ENCODE results near the gene MDFI.

MDFI gene

DNA sequence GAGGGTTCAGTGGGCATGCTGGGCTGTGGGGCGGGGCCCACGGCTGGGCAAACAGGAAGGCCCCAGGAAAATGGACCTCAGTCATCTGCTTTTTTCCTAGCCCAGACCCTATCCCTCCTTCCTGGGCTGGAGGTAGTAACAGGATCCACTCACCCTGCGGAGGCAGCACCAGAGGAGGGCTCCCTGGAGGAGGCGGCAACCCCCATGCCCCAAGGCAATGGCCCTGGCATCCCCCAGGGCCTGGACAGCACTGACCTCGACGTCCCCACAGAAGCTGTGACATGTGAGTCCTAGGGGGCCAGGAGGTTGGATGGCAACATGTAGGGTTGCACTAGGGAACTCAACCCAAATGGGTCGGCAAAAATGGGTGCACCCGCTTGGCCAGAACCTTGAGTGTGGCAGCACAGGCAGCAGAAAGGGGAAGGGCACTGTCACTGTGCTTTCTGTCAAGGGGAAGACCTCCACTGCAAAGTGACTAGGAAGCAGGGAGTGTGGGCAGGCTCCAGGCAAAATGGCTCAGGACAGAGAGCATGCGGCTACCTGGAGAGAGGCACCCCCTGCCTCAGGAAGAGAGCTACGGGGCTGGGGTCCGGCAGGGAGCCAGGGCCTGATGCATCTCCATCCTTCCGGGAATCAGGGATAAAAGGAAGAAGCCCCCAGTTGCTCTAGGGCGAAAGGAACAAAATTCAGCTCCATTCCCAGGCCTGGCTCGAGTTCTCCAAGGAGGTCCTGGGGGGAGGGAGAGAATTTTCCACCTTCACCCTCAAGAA, 7.9 kb downstream of the MDFI start:
- TF ChIP-seq, protein P1, sequence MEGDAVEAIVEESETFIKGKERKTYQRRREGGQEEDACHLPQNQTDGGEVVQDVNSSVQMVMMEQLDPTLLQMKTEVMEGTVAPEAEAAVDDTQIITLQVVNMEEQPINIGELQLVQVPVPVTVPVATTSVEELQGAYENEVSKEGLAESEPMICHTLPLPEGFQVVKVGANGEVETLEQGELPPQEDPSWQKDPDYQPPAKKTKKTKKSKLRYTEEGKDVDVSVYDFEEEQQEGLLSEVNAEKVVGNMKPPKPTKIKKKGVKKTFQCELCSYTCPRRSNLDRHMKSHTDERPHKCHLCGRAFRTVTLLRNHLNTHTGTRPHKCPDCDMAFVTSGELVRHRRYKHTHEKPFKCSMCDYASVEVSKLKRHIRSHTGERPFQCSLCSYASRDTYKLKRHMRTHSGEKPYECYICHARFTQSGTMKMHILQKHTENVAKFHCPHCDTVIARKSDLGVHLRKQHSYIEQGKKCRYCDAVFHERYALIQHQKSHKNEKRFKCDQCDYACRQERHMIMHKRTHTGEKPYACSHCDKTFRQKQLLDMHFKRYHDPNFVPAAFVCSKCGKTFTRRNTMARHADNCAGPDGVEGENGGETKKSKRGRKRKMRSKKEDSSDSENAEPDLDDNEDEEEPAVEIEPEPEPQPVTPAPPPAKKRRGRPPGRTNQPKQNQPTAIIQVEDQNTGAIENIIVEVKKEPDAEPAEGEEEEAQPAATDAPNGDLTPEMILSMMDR (IDR thresholded peaks at IDR 0.05; ENCODE audit: extremely low read depth, insufficient read depth, missing control alignments): no peak
- no peak for DNase-seq (ENCODE audit: low spot score)
- in situ Hi-C loops (cut with MboI; ENCODE audit: low pct_unique_long_range_greater_than_20kb, low sequenced_read_pairs, unreplicated experiment): no loop called here

GRCh38 chr6:41647061-41647511, 8.8 kb downstream of the MDFI start:
- in situ Hi-C loops (cut with MboI; ENCODE audit: low pct_unique_long_range_greater_than_20kb, low sequenced_read_pairs, unreplicated experiment): no loop called here
- DNase-seq (ENCODE audit: low spot score): no peak
- TF ChIP-seq, protein P1 (IDR thresholded peaks at IDR 0.05; ENCODE audit: extremely low read depth, insufficient read depth, missing control alignments): no peak

GRCh38 chr6:41648070-41648585, 9.9 kb downstream of the MDFI start:
- in situ Hi-C loops (cut with MboI; ENCODE audit: low pct_unique_long_range_greater_than_20kb, low sequenced_read_pairs, unreplicated experiment): no loop called here
- TF ChIP-seq, protein P1 (IDR thresholded peaks at IDR 0.05; ENCODE audit: extremely low read depth, insufficient read depth, missing control alignments): no peak
- DNase-seq (ENCODE audit: low spot score): no peak

DNA sequence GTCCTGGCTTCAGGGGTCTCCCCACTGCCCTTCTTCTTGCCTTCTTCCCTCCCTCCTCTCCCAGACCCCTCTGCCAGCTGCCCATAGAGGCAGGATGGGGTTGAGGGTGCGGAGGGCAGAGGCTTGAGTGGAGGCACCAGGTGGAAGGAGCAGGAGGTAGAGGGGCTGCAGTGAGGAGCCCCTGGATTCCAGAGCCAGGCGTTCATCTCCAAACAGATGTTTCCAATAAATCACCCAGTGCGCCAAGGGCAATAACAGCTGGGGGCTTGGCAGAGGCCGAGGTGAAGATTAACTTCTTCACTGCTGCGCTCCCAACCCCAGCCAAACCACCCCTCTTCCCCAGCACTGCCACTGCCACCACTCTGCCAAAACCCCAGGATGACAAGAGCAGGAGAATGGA, 10.7 kb downstream of the MDFI start:
- TF ChIP-seq, protein P1 (IDR thresholded peaks at IDR 0.05; ENCODE audit: extremely low read depth, insufficient read depth, missing control alignments): no peak
- in situ Hi-C loops (cut with MboI; ENCODE audit: low pct_unique_long_range_greater_than_20kb, low sequenced_read_pairs, unreplicated experiment): no loop called here
- DNase-seq (ENCODE audit: low spot score): no peak

DNA sequence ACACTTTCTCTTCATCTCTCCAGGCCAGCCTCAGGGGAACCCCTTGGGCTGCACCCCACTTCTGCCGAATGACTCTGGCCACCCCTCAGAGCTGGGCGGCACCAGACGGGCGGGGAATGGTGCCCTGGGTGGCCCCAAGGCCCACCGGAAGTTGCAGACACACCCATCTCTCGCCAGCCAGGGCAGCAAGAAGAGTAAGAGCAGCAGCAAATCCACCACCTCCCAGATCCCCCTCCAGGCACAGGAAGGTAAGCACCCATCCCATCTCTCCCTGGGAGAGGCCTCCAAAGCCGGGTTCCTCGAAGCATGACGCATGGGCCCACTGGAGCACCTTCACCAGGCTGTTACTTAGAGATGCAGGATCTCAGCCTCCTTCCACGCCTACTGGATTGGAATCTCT, 11.3 kb downstream of the MDFI start:
- TF ChIP-seq, protein P1 (IDR thresholded peaks at IDR 0.05; ENCODE audit: extremely low read depth, insufficient read depth, missing control alignments): no peak
- in situ Hi-C loops (cut with MboI; ENCODE audit: low pct_unique_long_range_greater_than_20kb, low sequenced_read_pairs, unreplicated experiment): no loop called here
- DNase-seq (ENCODE audit: low spot score): no peak

GRCh38 chr6:41650120-41650519, 11.9 kb downstream of the MDFI start:
- in situ Hi-C loops (cut with MboI; ENCODE audit: low pct_unique_long_range_greater_than_20kb, low sequenced_read_pairs, unreplicated experiment): no loop called here
- no peak for DNase-seq (ENCODE audit: low spot score)
- TF ChIP-seq, protein P1 (IDR thresholded peaks at IDR 0.05; ENCODE audit: extremely low read depth, insufficient read depth, missing control alignments): no peak
